Keratinocyte (primary cell): ENCODE measurements around the gene MRPL40.

ENCODE experiments used
- EZH2 ChIP-seq: IDR thresholded peaks from one replicate; pipeline ENCODE4 v1.6.1; 2012; ENCODE audit warnings: inconsistent platforms, mild to moderate bottlenecking, low read length, moderate library complexity
- TF ChIP-seq, protein P1 (sequence below), 3 experiments: IDR thresholded peaks in 1 of 3; conservative IDR thresholded peaks in 1 of 3; optimal IDR thresholded peaks in 1 of 3; 2 replicates in 2 of 3; 3 replicates in 1 of 3; pipeline versions ENCODE3 to v1.5.1; 2011; ENCODE audit warnings: low read length in 3 of 3, mild to moderate bottlenecking in 3 of 3, moderate library complexity in 2 of 3, control low read depth in 1 of 3, inconsistent platforms in 1 of 3; ENCODE audit not compliant: insufficient read depth in 2 of 3; ENCODE audit errors: extremely low read depth in 1 of 3

DNA sequence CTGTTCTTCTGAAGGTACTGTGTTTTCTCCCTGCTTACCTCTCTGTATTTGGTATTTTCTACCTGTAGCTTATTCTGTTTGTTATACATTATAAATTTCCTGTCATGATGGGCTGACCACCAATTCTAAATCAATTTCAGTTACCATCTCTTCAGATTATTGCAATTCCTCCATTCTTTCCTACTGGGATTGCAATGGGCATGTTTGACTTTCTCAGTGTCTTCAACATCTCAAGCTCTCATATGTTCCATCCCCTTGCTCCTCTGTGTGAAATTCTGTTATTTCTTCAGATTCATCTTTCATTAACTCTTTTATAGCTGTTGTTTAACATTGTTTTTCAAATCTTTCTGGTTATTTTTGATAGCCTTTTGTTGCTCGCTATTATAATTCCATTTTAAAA is 30.7 kb downstream of the MRPL40 start:
- TF ChIP-seq, protein P1, sequence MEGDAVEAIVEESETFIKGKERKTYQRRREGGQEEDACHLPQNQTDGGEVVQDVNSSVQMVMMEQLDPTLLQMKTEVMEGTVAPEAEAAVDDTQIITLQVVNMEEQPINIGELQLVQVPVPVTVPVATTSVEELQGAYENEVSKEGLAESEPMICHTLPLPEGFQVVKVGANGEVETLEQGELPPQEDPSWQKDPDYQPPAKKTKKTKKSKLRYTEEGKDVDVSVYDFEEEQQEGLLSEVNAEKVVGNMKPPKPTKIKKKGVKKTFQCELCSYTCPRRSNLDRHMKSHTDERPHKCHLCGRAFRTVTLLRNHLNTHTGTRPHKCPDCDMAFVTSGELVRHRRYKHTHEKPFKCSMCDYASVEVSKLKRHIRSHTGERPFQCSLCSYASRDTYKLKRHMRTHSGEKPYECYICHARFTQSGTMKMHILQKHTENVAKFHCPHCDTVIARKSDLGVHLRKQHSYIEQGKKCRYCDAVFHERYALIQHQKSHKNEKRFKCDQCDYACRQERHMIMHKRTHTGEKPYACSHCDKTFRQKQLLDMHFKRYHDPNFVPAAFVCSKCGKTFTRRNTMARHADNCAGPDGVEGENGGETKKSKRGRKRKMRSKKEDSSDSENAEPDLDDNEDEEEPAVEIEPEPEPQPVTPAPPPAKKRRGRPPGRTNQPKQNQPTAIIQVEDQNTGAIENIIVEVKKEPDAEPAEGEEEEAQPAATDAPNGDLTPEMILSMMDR (optimal IDR thresholded peaks at IDR 0.05 in 1 of 3, IDR thresholded peaks at IDR 0.05 in 1 of 3, conservative IDR thresholded peaks at IDR 0.05 in 1 of 3; ENCODE audit: extremely low read depth in 1 of 3, insufficient read depth in 2 of 3, low read length in 3 of 3), result no peak
- no peak for TF ChIP-seq EZH2
